Uterus (tissue), 4 donors: ENCODE data around the gene GNG5. TPM values are rescaled to one million over a fixed set of nuclear protein-coding genes. Genes with fewer than 3 reads are reported as not detected.

Experiments used
- DNase-seq, 2 donors: peaks; one replicate each; pipeline ENCODE4 v3.0.0-alpha.2; 2019 to 2020
- H3K27ac ChIP-seq, 2 donors: fragments of 200-600 bp; sonication (generic); 1 replicate in 1 of 2; 2 replicates in 1 of 2; pipeline ENCODE4 v1.5.1; 2016 to 2018
- H3K27me3 ChIP-seq, 2 donors: fragments of 200-600 bp; sonication (generic); one replicate each; pipeline ENCODE4 v1.5.1; 2018 to 2019; ENCODE audit warnings: control low read depth in 1 of 2
- H3K36me3 ChIP-seq, 2 donors: fragments of 200-600 bp; sonication (generic); one replicate each; pipeline ENCODE4 v1.5.1; 2019; ENCODE audit warnings: control low read depth in 1 of 2
- H3K4me1 ChIP-seq, 2 donors: fragments of 200-600 bp; sonication (generic); one replicate each; pipeline ENCODE4 v1.5.1; 2018 to 2019; ENCODE audit warnings: control low read depth in 1 of 2
- H3K4me3 ChIP-seq, 2 donors: fragments of 200-600 bp; sonication (generic); 1 replicate in 1 of 2; 2 replicates in 1 of 2; pipeline ENCODE4 v1.5.1; 2018 to 2019; ENCODE audit warnings: mild to moderate bottlenecking in 1 of 2
- H3K9me3 ChIP-seq, 2 donors: fragments of 200-600 bp; sonication (generic); one replicate each; pipeline ENCODE4 v1.5.1; 2019; ENCODE audit warnings: control low read depth in 1 of 2
- POLR2A ChIP-seq, 2 donors: fragments of 450-650 bp; IDR thresholded peaks; one replicate each; pipeline ENCODE4 v1.6.1; 2016; ENCODE audit warnings: antibody characterized with exemption in 2 of 2, mild to moderate bottlenecking in 1 of 2, moderate library complexity in 1 of 2
- intact Hi-C: fragments of 100-400 bp; cut with DNase I; formaldehyde crosslinking; loops from one replicate; pipeline ENCODE4 v1.15.1; 2023; ENCODE audit warnings: low total_unique reads
- total RNA-seq, 4 donors: library from RNA; depleted of rRNA in 3 of 4; stranded (reverse); fragments of >200 nt in 3 of 4; gene quantifications; one replicate each; pipeline versions ENCODE4 v1.1.0 to v1.2.4, GENCODE V29; 2014 to 2023
- TF ChIP-seq, protein P1 (sequence below), 4 experiments: fragments of 200-600 bp in 2 of 4; fragments of 450-650 bp in 2 of 4; sonication (generic) in 2 of 4; IDR thresholded peaks; one replicate each; pipeline ENCODE4 v1.5.1; 2016 to 2019; ENCODE audit warnings: antibody characterized with exemption in 4 of 4, mild to moderate bottlenecking in 2 of 4, moderate library complexity in 1 of 4
- donor health status: DM: yes; HTN: yes; CAD: no.

GNG5 gene
- total RNA-seq, 4 donors from 2014 or later = 6.7 to 62.3 (median 29.1) TPM

DNA sequence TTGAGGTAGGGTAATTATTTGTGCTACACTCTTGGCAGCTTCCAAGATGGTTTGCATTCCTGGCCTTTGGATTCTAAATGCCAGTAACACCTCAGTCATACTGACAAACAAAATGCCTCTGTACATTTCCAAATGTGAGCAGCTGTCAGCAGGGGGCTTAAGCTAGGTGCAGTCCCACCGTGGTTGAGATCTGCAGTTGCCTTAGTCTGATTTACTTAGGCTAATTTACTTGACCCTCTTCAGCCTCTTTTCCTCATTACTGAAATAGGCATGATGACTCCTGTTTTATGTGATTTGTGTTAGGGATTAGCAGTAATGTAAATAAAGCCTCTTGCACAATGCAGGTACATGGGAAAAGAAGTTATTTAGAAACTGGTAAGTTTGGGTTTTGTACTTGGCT is 13.7 kb downstream of the GNG5 start:
- no peak overlapping the region for H3K4me3 ChIP-seq
- TF ChIP-seq, protein P1, sequence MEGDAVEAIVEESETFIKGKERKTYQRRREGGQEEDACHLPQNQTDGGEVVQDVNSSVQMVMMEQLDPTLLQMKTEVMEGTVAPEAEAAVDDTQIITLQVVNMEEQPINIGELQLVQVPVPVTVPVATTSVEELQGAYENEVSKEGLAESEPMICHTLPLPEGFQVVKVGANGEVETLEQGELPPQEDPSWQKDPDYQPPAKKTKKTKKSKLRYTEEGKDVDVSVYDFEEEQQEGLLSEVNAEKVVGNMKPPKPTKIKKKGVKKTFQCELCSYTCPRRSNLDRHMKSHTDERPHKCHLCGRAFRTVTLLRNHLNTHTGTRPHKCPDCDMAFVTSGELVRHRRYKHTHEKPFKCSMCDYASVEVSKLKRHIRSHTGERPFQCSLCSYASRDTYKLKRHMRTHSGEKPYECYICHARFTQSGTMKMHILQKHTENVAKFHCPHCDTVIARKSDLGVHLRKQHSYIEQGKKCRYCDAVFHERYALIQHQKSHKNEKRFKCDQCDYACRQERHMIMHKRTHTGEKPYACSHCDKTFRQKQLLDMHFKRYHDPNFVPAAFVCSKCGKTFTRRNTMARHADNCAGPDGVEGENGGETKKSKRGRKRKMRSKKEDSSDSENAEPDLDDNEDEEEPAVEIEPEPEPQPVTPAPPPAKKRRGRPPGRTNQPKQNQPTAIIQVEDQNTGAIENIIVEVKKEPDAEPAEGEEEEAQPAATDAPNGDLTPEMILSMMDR (IDR thresholded peaks at IDR 0.05) = no peak
- TF ChIP-seq POLR2A (IDR thresholded peaks at IDR 0.05) = no peak
- intact Hi-C loops = no loop called here
- no peak for DNase-seq
- no peak overlapping the region for H3K27ac ChIP-seq
- H3K9me3 ChIP-seq = no peaks in the 10 kb centered on the region
- no peaks in the 10 kb centered on the region for H3K27me3 ChIP-seq
- H3K36me3 ChIP-seq = peaks cover 0 to 2% of the 10 kb centered on the region in 2 donors
- no peaks in the 10 kb centered on the region for H3K4me1 ChIP-seq

- intact Hi-C loops = no loop called here
Observed at GRCh38 chr1:84489766-84490165, 16.6 kb downstream of the GNG5 start.

GRCh38 chr1:84488107-84488506 is 18.3 kb downstream of the GNG5 start:
- Histone ChIP-seq H3K27ac (no peak overlapping the region), H3K4me1 (no peaks in the 10 kb centered on the region), H3K27me3 (no peaks in the 10 kb centered on the region), H3K36me3 (peaks cover 0 to 2% of the 10 kb centered on the region in 2 donors), H3K4me3 (no peak overlapping the region), H3K9me3 (no peaks in the 10 kb centered on the region)
- no peak for DNase-seq
- intact Hi-C loops = no loop called here
- no peak for TF ChIP-seq POLR2A (IDR thresholded peaks at IDR 0.05)
- TF ChIP-seq, protein P1 (IDR thresholded peaks at IDR 0.05) = no peak

More at GRCh38 chr1:84489766-84490165, 16.6 kb downstream of the GNG5 start:
- Histone ChIP-seq H3K27ac (no peak overlapping the region), H3K4me3 (no peak overlapping the region), H3K9me3 (no peaks in the 10 kb centered on the region), H3K36me3 (peaks cover 0 to 2% of the 10 kb centered on the region in 2 donors), H3K4me1 (no peaks in the 10 kb centered on the region), H3K27me3 (no peaks in the 10 kb centered on the region)
- DNase-seq = no peak
- TF ChIP-seq, protein P1 (IDR thresholded peaks at IDR 0.05) = no peak
- no peak for TF ChIP-seq POLR2A (IDR thresholded peaks at IDR 0.05)

DNA sequence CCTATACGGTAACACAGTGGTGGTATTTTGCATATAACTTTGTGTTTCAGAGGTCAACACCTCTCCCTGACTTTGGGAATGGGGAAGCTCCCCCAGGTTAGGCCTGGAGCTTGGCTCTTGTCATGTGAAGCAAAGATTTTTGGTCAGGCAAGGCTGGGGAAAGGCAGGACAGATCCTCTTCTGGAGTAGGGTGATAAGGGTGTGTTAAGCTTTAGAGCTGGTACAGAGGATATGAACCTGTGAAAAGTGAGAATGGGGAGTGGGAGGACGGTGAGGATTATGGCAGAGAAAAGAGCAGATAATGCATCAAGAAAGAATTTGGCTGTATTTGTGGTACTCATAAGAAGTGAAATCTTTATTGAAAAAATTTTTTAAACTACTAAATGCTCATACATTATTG is 25.1 kb downstream of the GNG5 start:
- intact Hi-C loops = no loop called here
- no peak for DNase-seq
- TF ChIP-seq, protein P1 (IDR thresholded peaks at IDR 0.05) = no peak
- no peak for TF ChIP-seq POLR2A (IDR thresholded peaks at IDR 0.05)
- Histone ChIP-seq H3K27me3 (no peaks in the 10 kb centered on the region), H3K36me3 (no peaks in the 10 kb centered on the region), H3K9me3 (no peaks in the 10 kb centered on the region), H3K27ac (no peak overlapping the region), H3K4me3 (no peak overlapping the region), H3K4me1 (no peaks in the 10 kb centered on the region)

- Histone ChIP-seq H3K4me1 (no peaks in the 10 kb centered on the region), H3K36me3 (no peaks in the 10 kb centered on the region), H3K9me3 (no peaks in the 10 kb centered on the region), H3K4me3 (no peak overlapping the region), H3K27ac (no peak overlapping the region), H3K27me3 (peaks cover 0 to 5% of the 10 kb centered on the region in 2 donors)
- TF ChIP-seq POLR2A (IDR thresholded peaks at IDR 0.05) = no peak
- TF ChIP-seq, protein P1 (IDR thresholded peaks at IDR 0.05) = no peak
- intact Hi-C loops = no loop called here
- no peak for DNase-seq
Observed at GRCh38 chr1:84480650-84481049, 25.7 kb downstream of the GNG5 start.
